GM12892 (cell line): ENCODE measurements around the gene TMPRSS2.

ENCODE experiments used
- DNase-seq: peaks from one replicate; pipeline ENCODE4 v3.0.0; 2011; ENCODE audit not compliant: insufficient read length
- FAIRE-seq: peaks from 2 replicates; lab custom pipeline; 2011; peaks lifted over from hg19 to GRCh38; lab: Jason Lieb, UNC
- POLR2A ChIP-seq: IDR thresholded peaks from 2 replicates; pipeline ENCODE4 v1.6.1; 2011; ENCODE audit warnings: low read depth, low read length, control low read depth
- POLR2AphosphoS5 ChIP-seq: IDR thresholded peaks from 2 replicates; pipeline ENCODE4 v1.6.1; 2011; ENCODE audit warnings: low read depth, low read length, control low read depth
- TAF1 ChIP-seq: IDR thresholded peaks from 2 replicates; pipeline ENCODE4 v1.6.1; 2011; ENCODE audit warnings: low read depth, mild to moderate bottlenecking, control low read depth, low read length, borderline replicate concordance

TMPRSS2 gene

DNA sequence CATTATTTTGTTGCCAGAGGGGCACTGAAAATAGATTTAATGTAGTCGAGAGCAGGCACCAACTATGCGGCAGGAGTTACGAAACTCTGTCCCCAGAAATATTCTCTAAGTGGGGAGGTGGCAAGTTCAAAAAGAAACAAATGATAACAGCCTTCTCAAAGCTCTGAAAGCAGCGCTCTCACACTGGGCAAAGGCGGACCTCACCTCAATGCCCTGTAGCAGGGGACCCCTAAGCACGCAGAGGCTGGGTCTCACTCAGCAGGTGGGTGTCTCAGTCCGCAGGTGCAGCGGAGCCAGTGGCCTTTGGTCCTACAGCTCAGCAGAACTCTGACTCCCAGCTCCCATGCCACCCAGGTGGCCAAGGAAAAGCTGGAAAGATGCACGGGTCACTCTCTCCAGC lies 21.8 kb upstream of the TMPRSS2 start:
- FAIRE-seq: no peak
- DNase-seq: no peak
- TF ChIP-seq POLR2AphosphoS5 (no peak), TAF1 (no peak), POLR2A (no peak)

DNA sequence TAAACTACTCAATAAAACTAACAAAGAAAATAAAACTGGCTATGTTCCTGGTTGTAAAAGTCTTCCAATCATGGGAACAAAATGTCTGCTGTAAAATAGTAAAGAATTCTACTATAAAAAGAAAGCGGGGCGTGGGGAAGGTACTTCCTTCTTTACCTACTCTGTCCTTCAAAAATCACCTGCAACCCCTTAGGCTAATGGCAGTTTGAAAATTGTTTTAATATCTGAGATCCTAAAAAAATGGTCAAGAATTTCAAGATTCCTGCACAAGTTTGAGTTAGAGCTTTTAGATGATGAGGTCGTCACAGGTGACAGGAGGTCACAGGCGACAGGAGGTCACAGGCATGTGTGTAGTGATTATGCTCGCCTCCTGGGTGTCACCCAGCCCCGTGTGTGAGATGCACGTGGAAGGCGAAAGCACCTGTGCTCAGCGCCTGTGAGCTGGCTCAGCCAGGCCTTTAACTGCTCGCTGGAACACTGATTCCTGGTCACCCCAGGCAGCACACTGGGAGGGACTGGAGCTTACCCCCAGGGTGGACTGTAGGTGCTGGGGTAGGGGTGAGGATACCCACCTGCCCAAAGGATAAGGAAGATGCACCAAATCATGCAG lies 18.6 kb upstream of the TMPRSS2 start:
- FAIRE-seq: no peak
- TF ChIP-seq POLR2A (no peak), POLR2AphosphoS5 (no peak), TAF1 (no peak)
- no peak for DNase-seq

DNA sequence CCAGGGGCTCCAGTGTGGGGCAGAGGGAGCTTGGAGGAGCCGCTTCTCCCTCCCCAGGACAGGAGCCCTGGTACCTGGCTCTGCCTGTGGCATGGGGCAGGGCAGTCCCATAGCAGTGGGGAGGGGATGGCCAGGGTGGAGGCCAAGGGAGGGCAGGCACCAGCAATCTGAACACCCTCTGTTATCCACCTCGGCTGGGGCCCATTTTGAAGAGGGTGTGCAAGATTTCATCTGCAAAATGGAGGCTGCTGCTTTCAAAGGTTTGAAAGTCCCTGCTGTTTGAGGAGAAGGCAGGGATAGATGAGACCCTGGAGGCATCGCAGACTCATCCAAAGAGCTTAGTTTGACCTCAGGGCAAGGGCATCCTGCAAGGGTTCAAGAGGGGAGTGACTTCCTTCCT lies 15.2 kb upstream of the TMPRSS2 start:
- TF ChIP-seq POLR2AphosphoS5 (no peak), POLR2A (no peak)
- DNase-seq: no peak
- no peak for FAIRE-seq

DNA sequence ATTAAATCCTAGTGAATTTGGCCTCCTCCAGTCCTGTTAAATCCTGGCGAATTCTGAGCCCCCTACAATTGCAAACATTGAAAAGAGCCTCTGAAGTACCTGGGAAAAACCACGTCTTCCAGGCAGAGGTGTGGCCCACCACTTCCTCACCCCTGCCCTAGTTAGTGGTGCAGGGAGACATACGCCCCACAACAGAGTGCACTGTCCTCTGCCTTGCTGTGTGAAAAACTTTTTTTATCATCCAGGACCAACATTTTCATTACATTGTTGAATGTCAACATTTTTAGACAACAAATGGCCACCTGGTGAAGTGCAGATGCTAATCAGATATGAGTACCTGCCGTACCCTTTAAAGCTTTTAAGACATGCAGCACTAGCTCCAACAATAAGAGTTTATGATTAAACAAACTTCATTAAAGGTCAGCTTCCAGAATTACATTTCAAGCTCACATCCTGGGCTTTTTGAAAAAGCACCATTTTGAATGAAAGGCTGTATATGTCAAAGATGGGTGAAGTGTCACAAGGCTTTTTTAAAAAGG lies 13.6 kb upstream of the TMPRSS2 start:
- no peak for TF ChIP-seq TAF1
- TF ChIP-seq POLR2A: no peak
- no peak for TF ChIP-seq POLR2AphosphoS5
- no peak for DNase-seq
- no peak for FAIRE-seq

- DNase-seq: no peak
- FAIRE-seq: no peak
Observed at GRCh38 chr21:41520560-41521442, 12.8 kb upstream of the TMPRSS2 start.

DNA sequence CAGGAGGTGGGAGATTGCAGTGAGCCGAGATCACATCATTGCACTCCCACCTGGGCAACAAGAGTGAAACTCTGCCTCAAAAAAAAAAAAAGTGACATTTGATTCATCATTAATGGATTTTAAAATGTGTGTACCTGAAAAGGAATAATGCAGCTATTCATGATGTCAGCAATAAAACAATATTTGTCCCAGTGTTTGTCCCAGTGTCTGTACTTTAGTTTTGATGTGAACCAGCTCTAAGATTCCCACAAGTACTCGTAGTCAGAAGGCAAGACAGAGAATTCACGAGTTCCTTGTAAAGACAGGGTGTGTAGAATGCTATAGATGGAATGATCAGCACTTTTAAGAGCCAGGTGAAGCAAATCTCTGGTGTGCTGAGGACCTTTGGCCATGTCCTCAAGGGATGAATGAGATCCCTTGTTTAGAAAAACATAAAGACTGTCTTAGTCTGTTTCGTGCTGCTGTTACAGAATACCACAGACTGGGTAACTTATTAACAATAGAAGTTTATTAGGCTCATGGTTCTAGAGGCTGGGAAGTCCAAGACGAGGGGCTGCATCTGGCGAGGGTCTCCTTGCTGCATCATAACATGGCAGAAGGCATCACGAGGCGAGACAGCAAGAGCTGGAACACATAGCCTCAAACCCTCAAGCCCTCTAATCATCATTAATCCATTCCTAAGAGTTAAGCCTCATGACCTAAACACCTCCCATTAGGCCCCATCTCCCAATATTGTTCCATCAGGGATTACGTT lies 12.0 kb upstream of the TMPRSS2 start:
- FAIRE-seq (no peak), DNase-seq (no peak)
- no peak for TF ChIP-seq POLR2A
- no peak for TF ChIP-seq TAF1
- no peak for TF ChIP-seq POLR2AphosphoS5

More at GRCh38 chr21:41520560-41521442, 12.8 kb upstream of the TMPRSS2 start:
- TF ChIP-seq POLR2A: no peak
- TF ChIP-seq POLR2AphosphoS5: no peak
- no peak for TF ChIP-seq TAF1

- FAIRE-seq: no peak
Observed at GRCh38 chr21:41518757-41519156, 10.8 kb upstream of the TMPRSS2 start.

GRCh38 chr21:41511858-41512257 lies 3.9 kb upstream of the TMPRSS2 start:
- FAIRE-seq (no peak), DNase-seq (no peak)
- no peak for TF ChIP-seq POLR2A

More at GRCh38 chr21:41518757-41519156, 10.8 kb upstream of the TMPRSS2 start:
- no peak for DNase-seq
- TF ChIP-seq TAF1: no peak
- no peak for TF ChIP-seq POLR2A
- no peak for TF ChIP-seq POLR2AphosphoS5

DNA sequence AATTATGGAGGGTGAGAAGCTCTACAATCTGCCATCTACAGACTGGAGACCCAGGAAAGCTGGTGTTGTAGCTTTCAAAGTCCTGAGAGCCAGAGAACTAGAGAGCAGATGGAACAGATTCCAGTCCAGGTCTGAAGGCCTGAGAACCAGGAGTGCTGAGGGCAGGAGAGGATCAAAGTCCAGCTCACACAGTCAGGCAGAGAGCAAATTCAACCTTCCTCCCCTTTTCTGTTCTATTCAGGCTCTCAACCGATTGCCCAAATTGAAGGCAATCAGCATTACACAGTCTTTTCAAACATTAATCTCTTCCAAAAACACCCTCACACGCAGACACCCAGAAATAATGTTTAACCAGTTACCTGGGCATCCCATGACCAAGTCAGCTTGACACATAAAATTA lies 2.5 kb upstream of the TMPRSS2 start:
- FAIRE-seq: no peak
- TF ChIP-seq POLR2A (no peak), POLR2AphosphoS5 (no peak), TAF1 (no peak)
- DNase-seq: no peak

DNA sequence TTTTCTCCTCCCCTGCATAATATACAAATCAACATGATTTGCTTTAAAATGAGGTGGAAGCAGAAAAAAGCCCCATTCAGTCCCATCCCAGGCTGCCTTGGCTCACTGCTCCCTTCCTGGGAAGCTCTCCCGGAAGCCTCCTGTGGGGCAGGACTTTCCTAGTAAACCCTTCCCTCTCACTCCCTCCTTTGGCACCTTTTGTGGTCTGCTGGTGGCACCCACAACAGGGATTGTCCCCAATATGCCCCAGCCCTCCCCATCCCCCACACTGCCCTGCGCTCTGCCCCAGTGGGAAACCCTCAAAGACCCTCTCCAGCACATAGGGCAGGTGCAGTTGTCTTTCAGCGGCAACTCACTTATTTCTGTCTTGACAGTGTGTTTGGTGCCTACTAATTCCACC lies 1.8 kb upstream of the TMPRSS2 start:
- FAIRE-seq (no peak), DNase-seq (no peak)
- TF ChIP-seq POLR2A (no peak), POLR2AphosphoS5 (no peak), TAF1 (no peak)

GRCh38 chr21:41509145-41509496 lies 1.2 kb upstream of the TMPRSS2 start:
- no peak for TF ChIP-seq POLR2A
- no peak for TF ChIP-seq POLR2AphosphoS5
- no peak for TF ChIP-seq TAF1
- FAIRE-seq: no peak
- DNase-seq: no peak
